NCI-H82 treated with DMSO at 0.1 percent for 48 hours (cell line): ENCODE measurements around the gene CTXN3.
A peak's percentile ranks its signal among the peaks of the same experiment; 100 is the strongest.
"Not testable (repeated sequence)": the region's sequence is repeated elsewhere in the genome, so short reads cannot be mapped to it uniquely, and the experiment has no call there.

Source experiments
- DNase-seq: peaks from one replicate; lab custom pipeline; 2025; ENCODE audit not compliant: unreplicated experiment; lab: John Stamatoyannopoulos, UW

The CTXN3 gene

GRCh38 chr5:127650022-127650421 lies 1.1 kb downstream of the CTXN3 start:
- no peak for DNase-seq

DNA sequence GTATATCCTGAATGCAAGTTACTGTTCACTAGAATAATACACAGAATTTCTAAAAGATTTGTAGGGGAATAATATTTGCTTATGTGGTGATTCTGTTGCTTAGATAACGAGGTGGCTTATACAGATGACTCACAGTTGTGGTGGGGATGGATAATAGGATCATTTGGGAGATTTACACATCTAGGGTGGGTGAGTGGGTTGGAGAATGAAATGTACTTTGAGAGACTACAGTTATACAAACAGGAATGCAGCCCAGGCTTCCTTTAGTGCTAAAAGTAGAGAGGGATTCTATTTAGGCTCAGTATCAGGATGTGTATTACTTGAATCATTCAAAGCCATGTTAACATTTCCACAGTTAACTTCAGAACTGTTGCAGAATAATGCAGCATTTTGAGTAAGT lies 1.8 kb downstream of the CTXN3 start:
- DNase-seq, result no peak

DNA sequence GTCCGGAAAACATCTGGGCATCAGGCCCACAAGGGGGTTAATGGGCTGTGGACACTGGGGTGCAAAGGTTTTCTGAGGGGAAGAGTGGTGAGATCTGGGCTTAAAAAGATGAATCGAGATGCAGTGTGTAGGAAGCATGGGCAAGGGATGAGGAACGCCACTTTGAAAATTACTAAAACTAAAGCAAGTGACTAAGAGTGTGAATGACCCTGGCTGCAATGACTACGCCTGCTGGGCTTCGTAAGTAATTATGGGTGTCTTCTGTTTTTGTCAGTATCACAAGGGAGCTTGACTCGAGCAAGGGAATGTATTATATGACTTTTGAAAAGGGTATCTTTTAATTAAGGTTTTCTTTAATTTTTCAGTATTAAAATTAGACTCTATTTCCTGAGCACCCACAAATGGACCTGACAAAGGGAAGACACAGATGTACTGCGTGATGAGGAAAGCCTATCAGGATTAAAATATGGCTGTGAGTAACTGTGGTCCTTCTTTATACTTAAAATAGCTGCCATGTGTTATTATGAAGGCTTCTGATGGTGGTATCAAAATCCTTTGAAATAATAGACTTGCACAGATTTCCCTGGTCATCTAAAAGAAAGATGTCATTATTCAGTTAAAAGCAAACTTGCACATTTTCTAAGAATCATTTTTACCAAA lies 4.2 kb downstream of the CTXN3 start:
- DNase-seq, result no peak

GRCh38 chr5:127656825-127657224 lies 7.9 kb downstream of the CTXN3 start:
- no peak for DNase-seq

- no peak for DNase-seq
Observed at GRCh38 chr5:127660047-127660733, 11.3 kb downstream of the CTXN3 start.

DNA sequence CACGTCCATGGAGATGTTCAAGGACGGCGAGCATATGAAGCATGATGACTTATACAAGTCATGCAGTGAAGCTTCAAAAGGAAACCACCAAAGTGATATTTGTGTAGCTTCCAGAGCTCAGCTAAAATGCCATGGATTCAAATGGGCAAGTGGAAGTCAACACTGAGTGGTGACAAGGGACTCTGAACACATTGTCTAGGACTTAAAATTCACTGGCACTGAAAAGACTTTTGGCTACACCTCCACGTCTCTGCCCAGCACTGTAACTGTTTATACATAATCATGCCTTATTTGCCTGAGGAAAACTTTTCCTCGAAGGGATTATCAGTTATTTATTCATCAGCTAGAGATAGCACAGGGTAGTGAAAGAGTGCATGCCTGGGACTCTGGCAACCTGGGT lies 15.2 kb downstream of the CTXN3 start:
- no peak for DNase-seq

DNA sequence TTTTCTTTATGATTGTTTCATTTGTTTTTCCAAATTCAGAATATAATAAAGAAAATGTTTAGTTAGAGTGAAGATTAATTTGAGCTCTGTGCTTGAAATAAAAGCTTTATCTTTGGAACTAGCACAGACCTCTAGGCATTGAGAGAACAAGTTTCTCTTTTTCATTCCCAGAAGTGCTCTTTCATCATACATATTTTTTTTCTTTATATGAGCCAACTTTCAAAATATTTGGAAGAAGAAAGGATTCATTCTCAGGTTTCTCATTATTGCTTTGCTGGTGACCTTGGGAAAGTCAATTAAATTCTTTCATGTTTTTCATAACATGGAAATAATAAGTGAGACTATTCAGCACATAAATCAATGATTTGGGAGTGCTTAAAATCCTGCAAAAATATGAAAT lies 16.8 kb downstream of the CTXN3 start:
- DNase-seq, result no peak

GRCh38 chr5:127666043-127666716 lies 17.3 kb downstream of the CTXN3 start:
- DNase-seq, result peak; percentile 42

DNA sequence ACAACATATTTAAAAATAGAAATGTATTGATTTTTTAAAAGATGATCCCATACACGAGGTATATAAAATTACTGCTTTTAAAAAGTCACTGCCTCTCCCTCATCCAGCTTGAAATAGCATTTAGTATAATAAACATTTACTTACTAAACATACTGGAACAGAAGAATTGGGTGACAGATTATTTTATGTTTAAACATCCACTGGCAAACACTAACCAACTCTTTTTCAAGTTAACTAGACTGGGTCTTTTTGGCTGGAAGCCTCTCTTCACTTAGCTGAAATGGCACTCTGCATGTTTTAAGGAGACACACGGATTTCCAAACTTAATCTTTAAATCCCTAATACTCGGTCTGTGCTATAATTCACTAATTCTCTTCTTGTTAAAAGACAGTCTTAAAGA lies 19.0 kb downstream of the CTXN3 start:
- peak; percentile 49 for DNase-seq

DNA sequence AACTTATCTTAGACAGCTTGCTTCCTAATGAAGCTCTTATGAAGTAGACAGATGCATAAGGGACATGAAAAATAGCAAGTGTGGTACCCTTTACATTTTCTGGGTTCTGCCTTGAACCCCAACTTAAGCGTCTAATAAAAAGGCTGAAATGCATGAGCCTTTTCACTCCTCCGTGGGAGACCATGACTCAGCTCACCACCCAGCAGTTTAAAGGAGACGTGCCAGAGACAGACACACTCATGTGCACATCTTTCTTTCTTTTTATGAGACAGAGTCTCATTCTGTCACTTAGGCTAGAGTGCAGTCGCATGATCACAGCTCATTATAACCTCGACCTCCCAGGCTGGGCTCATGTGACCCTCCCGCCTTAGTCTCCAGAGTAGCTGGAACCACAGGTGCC lies 22.3 kb downstream of the CTXN3 start:
- DNase-seq, result no peak

- DNase-seq, result no peak
Observed at GRCh38 chr5:127673117-127673800, 24.4 kb downstream of the CTXN3 start.

DNA sequence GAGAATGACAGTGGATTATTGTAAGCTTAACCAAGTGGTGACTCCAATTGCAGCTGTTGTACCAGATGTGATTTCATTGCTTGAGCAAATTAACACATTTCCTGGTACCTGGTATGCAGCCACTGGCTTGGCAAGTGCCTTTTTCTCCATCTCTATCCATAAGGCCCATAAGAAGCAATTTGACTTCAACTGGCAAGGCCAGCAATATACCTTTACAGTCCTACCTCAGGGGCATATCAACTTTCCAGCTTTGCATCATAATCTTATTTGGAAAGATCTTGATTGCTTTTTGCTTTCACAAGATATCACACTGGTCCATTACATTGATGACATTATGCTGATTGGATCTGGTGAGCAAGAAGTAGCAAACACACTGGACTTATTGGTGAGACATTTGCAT lies 28.1 kb downstream of the CTXN3 start:
- DNase-seq, result peak; percentile 8

DNA sequence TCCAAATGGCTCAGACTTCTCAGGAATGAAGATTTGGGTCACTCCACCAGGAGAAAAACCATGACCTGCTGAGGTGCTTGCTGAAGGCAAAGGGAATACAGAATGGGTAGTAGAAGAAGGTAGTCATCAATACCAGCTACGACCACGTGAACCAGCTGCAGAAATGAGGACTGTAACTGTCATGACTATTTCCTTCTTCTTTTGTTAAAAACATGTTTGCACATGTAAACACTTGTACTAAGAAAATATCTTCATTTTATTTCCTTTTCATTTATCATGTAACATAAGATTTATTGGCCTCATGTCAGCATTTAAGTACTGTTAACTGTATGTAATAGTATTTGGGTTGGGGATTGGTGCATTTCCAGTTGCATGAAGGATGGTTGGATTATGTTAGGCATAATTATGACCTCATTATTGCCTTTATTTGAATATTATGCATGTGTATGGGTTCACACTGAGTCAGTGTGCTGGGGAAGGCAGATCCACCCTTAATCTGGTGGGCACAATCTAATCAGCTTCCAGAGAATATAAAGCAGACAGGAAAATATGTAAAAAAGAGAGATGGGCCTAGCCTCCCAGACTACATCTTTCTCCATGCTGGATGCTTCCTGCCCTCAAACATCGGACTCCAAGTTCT lies 30.9 kb downstream of the CTXN3 start:
- DNase-seq, result not testable (repeated sequence)

GRCh38 chr5:127680595-127680994 lies 31.7 kb downstream of the CTXN3 start:
- no peak for DNase-seq

GRCh38 chr5:127683008-127683407 lies 34.1 kb downstream of the CTXN3 start:
- DNase-seq, result no peak

DNA sequence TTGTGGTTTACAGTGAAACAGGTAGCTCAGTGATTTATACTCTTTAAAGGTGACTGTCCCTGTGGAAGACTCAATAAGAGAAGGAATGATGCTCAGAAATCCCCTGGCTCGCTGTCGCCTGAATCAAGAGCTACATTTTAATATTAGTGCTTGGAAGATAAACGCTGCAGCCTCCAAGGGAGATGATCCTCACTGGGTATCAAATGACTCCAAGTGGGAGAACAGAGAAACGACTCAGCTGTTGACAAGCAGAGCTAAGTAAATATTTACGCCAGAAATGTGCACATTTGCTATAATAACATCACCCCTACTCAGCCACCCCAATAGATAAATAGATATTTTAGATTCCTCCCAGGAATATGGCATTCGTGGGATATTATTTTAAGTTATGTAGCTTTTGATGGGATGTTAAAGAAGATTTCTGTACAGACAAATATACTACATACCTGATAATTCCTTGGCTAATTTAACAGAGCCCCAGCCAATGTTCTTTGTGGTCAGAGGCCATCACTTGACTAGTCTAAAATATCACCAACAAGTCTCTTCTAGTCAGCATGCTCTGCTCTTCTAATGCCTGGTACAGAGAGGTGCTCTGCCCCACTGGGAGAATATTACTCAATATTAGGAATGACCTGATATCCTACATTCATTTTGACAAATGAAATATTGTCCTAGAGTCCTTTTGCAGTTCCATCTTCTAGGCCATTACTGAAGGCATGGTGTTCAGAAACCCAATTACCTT lies 36.0 kb downstream of the CTXN3 start:
- DNase-seq, result no peak

DNA sequence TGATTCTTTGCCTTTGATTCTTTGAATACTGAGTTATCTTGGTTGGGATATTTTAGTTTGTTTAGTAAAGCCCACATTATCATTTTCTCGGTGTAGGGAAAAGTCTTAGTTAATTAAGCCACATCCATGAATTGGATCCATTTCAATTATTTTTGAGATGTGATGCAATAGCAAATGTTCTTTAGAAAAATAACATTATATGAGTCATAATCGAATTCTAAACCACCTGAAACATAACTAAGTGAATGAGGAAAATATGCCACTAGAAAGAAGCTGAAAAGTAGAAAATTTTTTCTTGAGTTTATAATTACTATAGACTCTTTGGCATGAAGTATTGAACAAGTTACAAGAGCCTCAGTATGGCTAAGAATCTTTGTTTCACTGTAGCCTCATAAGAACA lies 36.8 kb downstream of the CTXN3 start:
- no peak for DNase-seq

DNA sequence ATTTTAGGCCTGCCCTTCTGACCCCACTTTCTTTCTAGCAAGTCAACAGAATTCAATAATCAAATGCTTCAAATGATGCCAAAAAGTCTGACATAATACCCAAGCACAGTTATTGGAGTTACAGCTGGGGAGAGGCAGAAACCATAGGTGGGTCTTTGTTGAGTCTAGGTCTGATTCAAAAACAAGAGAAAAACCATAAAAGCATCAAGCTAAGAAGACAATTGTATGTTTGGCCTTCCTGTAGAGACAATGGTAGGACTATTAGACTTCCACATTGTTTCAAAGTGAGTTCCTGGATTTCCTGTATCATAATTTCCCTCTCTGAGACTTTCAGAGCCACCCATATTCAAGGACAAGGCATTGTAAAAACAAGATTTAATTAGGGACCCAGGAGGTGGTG lies 37.5 kb downstream of the CTXN3 start:
- no peak for DNase-seq

GRCh38 chr5:127694518-127695171 lies 45.8 kb downstream of the CTXN3 start:
- no peak for DNase-seq

- no peak for DNase-seq
Observed at GRCh38 chr5:127695346-127695745, 46.5 kb downstream of the CTXN3 start.
